Transverse colon (tissue), 3 donors: ENCODE measurements around the gene POPDC2.

Experiments used
- POLR2A ChIP-seq: fragments of 450-650 bp; IDR thresholded peaks from one replicate; pipeline ENCODE4 v1.6.1; 2016; ENCODE audit warnings: antibody characterized with exemption, mild to moderate bottlenecking, moderate library complexity
- TF ChIP-seq, protein P1 (sequence below), 5 experiments: fragments of 200-600 bp in 3 of 5; fragments of 450-650 bp in 2 of 5; sonication (generic) in 3 of 5; IDR thresholded peaks; 1 replicate in 2 of 5; 2 replicates in 3 of 5; pipeline ENCODE4 v1.5.1; 2016 to 2017; ENCODE audit warnings: antibody characterized with exemption in 5 of 5, inconsistent platforms in 3 of 5, mild to moderate bottlenecking in 2 of 5, moderate library complexity in 1 of 5

- TF ChIP-seq, protein P1, sequence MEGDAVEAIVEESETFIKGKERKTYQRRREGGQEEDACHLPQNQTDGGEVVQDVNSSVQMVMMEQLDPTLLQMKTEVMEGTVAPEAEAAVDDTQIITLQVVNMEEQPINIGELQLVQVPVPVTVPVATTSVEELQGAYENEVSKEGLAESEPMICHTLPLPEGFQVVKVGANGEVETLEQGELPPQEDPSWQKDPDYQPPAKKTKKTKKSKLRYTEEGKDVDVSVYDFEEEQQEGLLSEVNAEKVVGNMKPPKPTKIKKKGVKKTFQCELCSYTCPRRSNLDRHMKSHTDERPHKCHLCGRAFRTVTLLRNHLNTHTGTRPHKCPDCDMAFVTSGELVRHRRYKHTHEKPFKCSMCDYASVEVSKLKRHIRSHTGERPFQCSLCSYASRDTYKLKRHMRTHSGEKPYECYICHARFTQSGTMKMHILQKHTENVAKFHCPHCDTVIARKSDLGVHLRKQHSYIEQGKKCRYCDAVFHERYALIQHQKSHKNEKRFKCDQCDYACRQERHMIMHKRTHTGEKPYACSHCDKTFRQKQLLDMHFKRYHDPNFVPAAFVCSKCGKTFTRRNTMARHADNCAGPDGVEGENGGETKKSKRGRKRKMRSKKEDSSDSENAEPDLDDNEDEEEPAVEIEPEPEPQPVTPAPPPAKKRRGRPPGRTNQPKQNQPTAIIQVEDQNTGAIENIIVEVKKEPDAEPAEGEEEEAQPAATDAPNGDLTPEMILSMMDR (IDR thresholded peaks at IDR 0.05), result no peak
- TF ChIP-seq POLR2A, result no peak
These were observed 67.5 kb downstream of the POPDC2 start for GRCh38 chr3:119592861-119593260.
